ENCODE results near the gene TMEM176A. TPM values are rescaled to one million over a fixed set of nuclear protein-coding genes. Genes with fewer than 3 reads are reported as not detected.

The TMEM176A gene
- total RNA-seq, 3 donors from 2014 or later: 0.20 to 0.24 (median 0.22) TPM

- ATAC-seq: no peak
- Mint-ChIP-seq H3K36me3 (ENCODE audit: insufficient read depth) (no peaks in the 10 kb centered on the region), H3K4me3 (no peak overlapping the region), H3K27me3 (ENCODE audit: low read depth) (peaks cover 2% of the 10 kb centered on the region), H3K9me3 (no peaks in the 10 kb centered on the region), H3K4me1 (ENCODE audit: low read depth) (no peaks in the 10 kb centered on the region)
- no peak for DNase-seq
Measured at GRCh38 chr7:150780292-150780691, 20.3 kb upstream of the TMEM176A start.

- Mint-ChIP-seq H3K27me3 (ENCODE audit: low read depth) (peaks cover 8% of the 10 kb centered on the region), H3K4me3 (no peak overlapping the region), H3K36me3 (ENCODE audit: insufficient read depth) (no peaks in the 10 kb centered on the region)
Measured at GRCh38 chr7:150781103-150781502, 19.5 kb upstream of the TMEM176A start.

GRCh38 chr7:150781961-150782360 lies 18.6 kb upstream of the TMEM176A start:
- peaks cover 8% of the 10 kb centered on the region for H3K27me3 Mint-ChIP-seq (ENCODE audit: low read depth)
- no peaks in the 10 kb centered on the region for H3K4me1 Mint-ChIP-seq (ENCODE audit: low read depth)
- H3K4me3 Mint-ChIP-seq: no peak overlapping the region
- H3K9me3 Mint-ChIP-seq: no peaks in the 10 kb centered on the region
- ATAC-seq (no peak), DNase-seq (no peak)
- H3K36me3 Mint-ChIP-seq (ENCODE audit: insufficient read depth): no peaks in the 10 kb centered on the region

More at GRCh38 chr7:150781103-150781502, 19.5 kb upstream of the TMEM176A start:
- Mint-ChIP-seq H3K4me1 (ENCODE audit: low read depth) (no peaks in the 10 kb centered on the region), H3K9me3 (no peaks in the 10 kb centered on the region)
- no peak for DNase-seq
- no peak for ATAC-seq

GRCh38 chr7:150784120-150784736 lies 16.3 kb upstream of the TMEM176A start:
- Mint-ChIP-seq H3K36me3 (ENCODE audit: insufficient read depth) (no peaks in the 10 kb centered on the region), H3K27me3 (ENCODE audit: low read depth) (peaks cover 10% of the 10 kb centered on the region), H3K9me3 (no peaks in the 10 kb centered on the region), H3K4me3 (no peak overlapping the region), H3K4me1 (ENCODE audit: low read depth) (no peaks in the 10 kb centered on the region)
- ATAC-seq (no peak), DNase-seq (no peak)

- Mint-ChIP-seq H3K36me3 (ENCODE audit: insufficient read depth) (no peaks in the 10 kb centered on the region), H3K27me3 (ENCODE audit: low read depth) (peaks cover 10% of the 10 kb centered on the region), H3K4me1 (ENCODE audit: low read depth) (no peaks in the 10 kb centered on the region), H3K9me3 (no peaks in the 10 kb centered on the region), H3K4me3 (no peak overlapping the region)
- DNase-seq (no peak), ATAC-seq (no peak)
Measured at GRCh38 chr7:150784954-150785353, 15.6 kb upstream of the TMEM176A start.

- no peak for DNase-seq
- no peak overlapping the region for H3K4me3 Mint-ChIP-seq
Measured at GRCh38 chr7:150787321-150788281, 13.0 kb upstream of the TMEM176A start.

GRCh38 chr7:150788474-150789269 lies 11.9 kb upstream of the TMEM176A start:
- no peaks in the 10 kb centered on the region for H3K36me3 Mint-ChIP-seq (ENCODE audit: insufficient read depth)
- DNase-seq: no peak
- H3K4me3 Mint-ChIP-seq: no peak overlapping the region
- H3K27me3 Mint-ChIP-seq (ENCODE audit: low read depth): peaks cover 12% of the 10 kb centered on the region
- no peak for ATAC-seq
- H3K9me3 Mint-ChIP-seq: no peaks in the 10 kb centered on the region
- H3K4me1 Mint-ChIP-seq (ENCODE audit: low read depth): no peaks in the 10 kb centered on the region

More at GRCh38 chr7:150787321-150788281, 13.0 kb upstream of the TMEM176A start:
- peaks cover 12% of the 10 kb centered on the region for H3K27me3 Mint-ChIP-seq (ENCODE audit: low read depth)
- no peaks in the 10 kb centered on the region for H3K4me1 Mint-ChIP-seq (ENCODE audit: low read depth)
- H3K36me3 Mint-ChIP-seq (ENCODE audit: insufficient read depth): no peaks in the 10 kb centered on the region
- no peaks in the 10 kb centered on the region for H3K9me3 Mint-ChIP-seq
- ATAC-seq: no peak

GRCh38 chr7:150790416-150791075 lies 10.0 kb upstream of the TMEM176A start:
- no peak for DNase-seq
- peaks cover 9% of the 10 kb centered on the region for H3K27me3 Mint-ChIP-seq (ENCODE audit: low read depth)
- no peaks in the 10 kb centered on the region for H3K9me3 Mint-ChIP-seq
- H3K4me3 Mint-ChIP-seq: no peak overlapping the region
- H3K4me1 Mint-ChIP-seq (ENCODE audit: low read depth): no peaks in the 10 kb centered on the region
- no peak for ATAC-seq
- H3K36me3 Mint-ChIP-seq (ENCODE audit: insufficient read depth): no peaks in the 10 kb centered on the region

GRCh38 chr7:150791304-150791703 lies 9.3 kb upstream of the TMEM176A start:
- Mint-ChIP-seq H3K4me3 (no peak overlapping the region), H3K9me3 (no peaks in the 10 kb centered on the region), H3K4me1 (ENCODE audit: low read depth) (no peaks in the 10 kb centered on the region), H3K27me3 (ENCODE audit: low read depth) (peaks cover 4% of the 10 kb centered on the region), H3K36me3 (ENCODE audit: insufficient read depth) (no peaks in the 10 kb centered on the region)
- DNase-seq (no peak), ATAC-seq (no peak)

- no peak for DNase-seq
Measured at GRCh38 chr7:150791746-150792452, 8.7 kb upstream of the TMEM176A start.

GRCh38 chr7:150793569-150794238 lies 6.9 kb upstream of the TMEM176A start:
- no peaks in the 10 kb centered on the region for H3K4me1 Mint-ChIP-seq (ENCODE audit: low read depth)
- no peak for DNase-seq
- no peak overlapping the region for H3K4me3 Mint-ChIP-seq
- ATAC-seq: no peak
- H3K27me3 Mint-ChIP-seq (ENCODE audit: low read depth): peaks cover 10% of the 10 kb centered on the region
- no peaks in the 10 kb centered on the region for H3K9me3 Mint-ChIP-seq
- H3K36me3 Mint-ChIP-seq (ENCODE audit: insufficient read depth): no peaks in the 10 kb centered on the region

More at GRCh38 chr7:150791746-150792452, 8.7 kb upstream of the TMEM176A start:
- peaks cover 4% of the 10 kb centered on the region for H3K27me3 Mint-ChIP-seq (ENCODE audit: low read depth)
- no peak overlapping the region for H3K4me3 Mint-ChIP-seq
- H3K4me1 Mint-ChIP-seq (ENCODE audit: low read depth): no peaks in the 10 kb centered on the region
- ATAC-seq: no peak
- H3K36me3 Mint-ChIP-seq (ENCODE audit: insufficient read depth): no peaks in the 10 kb centered on the region
- no peaks in the 10 kb centered on the region for H3K9me3 Mint-ChIP-seq

GRCh38 chr7:150797661-150798060 lies 2.9 kb upstream of the TMEM176A start:
- DNase-seq (no peak), ATAC-seq (no peak)
- Mint-ChIP-seq H3K4me1 (ENCODE audit: low read depth) (peaks cover 6% of the 10 kb centered on the region), H3K9me3 (no peaks in the 10 kb centered on the region), H3K36me3 (ENCODE audit: insufficient read depth) (no peaks in the 10 kb centered on the region), H3K4me3 (no peak overlapping the region), H3K27me3 (ENCODE audit: low read depth) (peaks cover 39% of the 10 kb centered on the region)

- H3K9me3 Mint-ChIP-seq: no peaks in the 10 kb centered on the region
- H3K4me3 Mint-ChIP-seq: peak overlapping the region; percentile 31
- ATAC-seq: no peak
- no peak for DNase-seq
- no peaks in the 10 kb centered on the region for H3K36me3 Mint-ChIP-seq (ENCODE audit: insufficient read depth)
- peaks cover 43% of the 10 kb centered on the region for H3K27me3 Mint-ChIP-seq (ENCODE audit: low read depth)
- H3K4me1 Mint-ChIP-seq (ENCODE audit: low read depth): peaks cover 6% of the 10 kb centered on the region
Measured at GRCh38 chr7:150799156-150799555, 1.4 kb upstream of the TMEM176A start.

All from activated T-cell treated with anti-CD3 and anti-CD28 coated beads, Interleukin-2, amount 50 U/mL, for 4 hours (primary cell).